Activated CD8-positive, alpha-beta T cell treated with anti-CD3 and anti-CD28 coated beads for 36 hours (primary cell): ENCODE data around the gene HYKK. TPM values are rescaled to one million over a fixed set of nuclear protein-coding genes. Genes with fewer than 3 reads are reported as not detected.

Experiments
- ATAC-seq: fragments of 200-7000 bp; cut with Tn5 transposase; one replicate; pipeline ENCODE4 v1.10.0; 2021; ENCODE audit warnings: mild to moderate bottlenecking, moderate library complexity
- CTCF ChIA-PET: fragments of 350-600 bp; sonication (Branson Sonifier 250); formaldehyde crosslinking; loops from one replicate; lab custom pipeline; 2021; ENCODE audit warnings: antibody characterized with exemption; lab: Charles Lee
- POLR2A ChIA-PET: fragments of 350-600 bp; sonication (Branson Sonifier 250); formaldehyde crosslinking; loops from one replicate; lab custom pipeline; 2021; ENCODE audit warnings: antibody characterized with exemption; lab: Charles Lee
- DNase-seq: peaks from one replicate; pipeline ENCODE4 v3.0.0-alpha.2; 2020
- H3K27ac Mint-ChIP-seq: one replicate; pipeline ENCODE4 v1.8.0; 2021; ENCODE audit warnings: mild to moderate bottlenecking, mixed read lengths
- H3K27me3 Mint-ChIP-seq: one replicate; pipeline ENCODE4 v1.8.0; 2021; ENCODE audit warnings: mixed read lengths
- H3K36me3 Mint-ChIP-seq: one replicate; pipeline ENCODE4 v1.8.0; 2021; ENCODE audit warnings: low read depth, mixed read lengths
- H3K4me1 Mint-ChIP-seq: one replicate; pipeline ENCODE4 v1.8.0; 2021; ENCODE audit warnings: low read depth, mixed read lengths
- H3K4me3 Mint-ChIP-seq: one replicate; pipeline ENCODE4 v1.8.0; 2021; ENCODE audit warnings: mild to moderate bottlenecking, moderate library complexity, mixed read lengths
- H3K9me3 Mint-ChIP-seq: one replicate; pipeline ENCODE4 v1.8.0; 2021; ENCODE audit warnings: mixed read lengths
- CTCF ChIP-seq: fragments of 200-600 bp; IDR thresholded peaks from one replicate; pipeline ENCODE4 v1.8.0; 2022; ENCODE audit warnings: antibody characterized with exemption, mild to moderate bottlenecking
- intact Hi-C: fragments of 100-400 bp; cut with micrococcal nuclease; formaldehyde crosslinking; loops from one replicate; pipeline ENCODE4 v1.10.0; 2022
- total RNA-seq, 2 experiments: library from RNA; stranded (reverse); gene quantifications; one replicate each; pipeline ENCODE4 v1.2.3, GENCODE V29; 2021

The HYKK gene
- total RNA-seq, 2 experiments from 2014 or later: 1.6 to 2.2 TPM

- ATAC-seq (no peak), DNase-seq (no peak)
- no peaks in the 10 kb centered on the region for H3K4me1 Mint-ChIP-seq
- ChIA-PET POLR2A (interaction anchor here (3.0 kb wide), 1 partner anchor 39 kb away, joined by 14 read pairs; the partner anchor contains the start of gene IREB2), CTCF (interaction anchor here (1.5 kb wide), 1 partner anchor 17 kb away, joined by 4 read pairs; no protein-coding TSS in a partner anchor)
- intact Hi-C loops: no loop called here
- H3K27me3 Mint-ChIP-seq: no peaks in the 10 kb centered on the region
- peaks cover 18% of the 10 kb centered on the region for H3K36me3 Mint-ChIP-seq
- no peak for TF ChIP-seq CTCF
- H3K9me3 Mint-ChIP-seq: no peaks in the 10 kb centered on the region
- no peak overlapping the region for H3K4me3 Mint-ChIP-seq
- H3K27ac Mint-ChIP-seq: no peak overlapping the region
These were observed 30.1 kb upstream of the HYKK start for GRCh38 chr15:78477295-78477694.

DNA sequence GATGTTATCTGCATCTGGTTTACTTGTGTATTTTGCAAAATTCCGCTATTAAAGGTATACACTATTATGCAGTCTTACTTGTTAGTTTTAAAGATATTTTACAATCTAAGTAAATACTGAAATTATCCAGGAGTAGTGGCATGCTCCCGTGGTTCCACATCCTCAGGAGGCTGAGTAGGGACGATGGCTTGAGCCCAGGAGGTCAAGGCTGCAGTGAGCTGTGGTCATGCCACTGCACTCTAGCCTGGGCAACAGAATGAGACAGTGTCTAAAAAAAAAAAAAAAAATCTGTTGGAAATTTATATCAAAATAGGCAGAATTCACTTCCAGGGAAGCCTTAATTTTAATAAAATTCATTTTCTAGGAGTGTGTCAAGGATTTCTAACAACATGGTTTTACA, 27.7 kb upstream of the HYKK start:
- ChIA-PET CTCF (interaction anchor here (0.8 kb wide), 1 partner anchor 22 kb away, joined by 3 read pairs; no protein-coding TSS in a partner anchor), POLR2A (no interaction called here)
- Mint-ChIP-seq H3K36me3 (peaks cover 27% of the 10 kb centered on the region), H3K4me3 (no peak overlapping the region), H3K4me1 (no peaks in the 10 kb centered on the region), H3K9me3 (no peaks in the 10 kb centered on the region), H3K27ac (no peak overlapping the region), H3K27me3 (no peaks in the 10 kb centered on the region)
- DNase-seq (no peak), ATAC-seq (no peak)
- TF ChIP-seq CTCF: no peak
- intact Hi-C loops: no loop called here

DNA sequence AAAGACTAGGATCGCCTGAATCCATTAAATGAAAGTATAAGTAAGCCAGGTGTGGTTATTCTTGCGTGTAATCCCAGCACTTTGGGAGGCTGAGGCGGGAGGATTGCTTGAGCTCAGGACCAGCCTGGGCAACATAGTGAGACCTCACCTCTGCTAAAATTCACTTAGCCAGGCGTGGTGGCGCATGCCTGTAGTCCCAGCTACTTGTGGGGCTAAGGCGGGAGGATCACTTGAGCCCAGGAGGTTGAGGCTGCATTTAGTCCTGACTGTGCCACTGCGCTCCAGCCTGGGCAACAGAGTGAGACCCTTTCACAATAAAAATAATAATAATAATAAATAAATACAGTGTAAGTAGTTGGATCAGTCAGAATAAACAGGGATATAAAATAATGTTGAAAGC, 25.5 kb upstream of the HYKK start:
- Mint-ChIP-seq H3K27ac (no peak overlapping the region), H3K27me3 (no peaks in the 10 kb centered on the region), H3K36me3 (peaks cover 39% of the 10 kb centered on the region), H3K4me3 (no peak overlapping the region), H3K4me1 (peaks cover 6% of the 10 kb centered on the region), H3K9me3 (no peaks in the 10 kb centered on the region)
- POLR2A ChIA-PET: interaction anchor here (0.6 kb wide), 1 partner anchor 491 kb away, joined by 3 read pairs; no protein-coding TSS in a partner anchor
- no peak for TF ChIP-seq CTCF
- CTCF ChIA-PET: interaction anchor here (1.0 to 3.7 kb wide), 4 partner anchors 9 to 173 kb away, joined by 5 to 10 read pairs (median 5); no protein-coding TSS in a partner anchor
- DNase-seq: no peak
- no peak for ATAC-seq
- intact Hi-C loops: no loop called here

DNA sequence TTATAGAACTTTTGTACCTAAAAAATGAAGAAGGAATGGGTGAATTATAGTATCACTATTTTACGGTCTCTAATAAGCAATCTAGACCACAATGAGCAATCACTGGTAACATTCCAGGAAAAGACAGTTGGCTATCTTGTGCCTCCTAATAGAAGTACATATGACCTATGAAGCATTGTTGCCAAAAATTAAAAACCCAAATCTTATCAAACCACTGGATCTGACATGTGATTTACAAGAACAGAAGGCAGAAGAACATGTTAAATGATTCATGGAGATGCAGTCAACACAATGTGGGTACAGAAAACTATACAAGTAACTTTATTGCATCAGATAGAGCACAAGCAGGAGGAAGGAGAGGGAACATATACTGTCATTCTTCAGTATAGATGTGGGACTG, 14.5 kb upstream of the HYKK start:
- peaks cover 4% of the 10 kb centered on the region for H3K4me1 Mint-ChIP-seq
- CTCF ChIA-PET: no interaction called here
- no peaks in the 10 kb centered on the region for H3K27me3 Mint-ChIP-seq
- peak overlapping the region; percentile 47 for H3K27ac Mint-ChIP-seq
- no peak for ATAC-seq
- DNase-seq: no peak
- H3K36me3 Mint-ChIP-seq: peaks cover 48% of the 10 kb centered on the region
- POLR2A ChIA-PET: no interaction called here
- H3K9me3 Mint-ChIP-seq: no peaks in the 10 kb centered on the region
- intact Hi-C loops: no loop called here
- H3K4me3 Mint-ChIP-seq: no peak overlapping the region
- TF ChIP-seq CTCF: no peak

DNA sequence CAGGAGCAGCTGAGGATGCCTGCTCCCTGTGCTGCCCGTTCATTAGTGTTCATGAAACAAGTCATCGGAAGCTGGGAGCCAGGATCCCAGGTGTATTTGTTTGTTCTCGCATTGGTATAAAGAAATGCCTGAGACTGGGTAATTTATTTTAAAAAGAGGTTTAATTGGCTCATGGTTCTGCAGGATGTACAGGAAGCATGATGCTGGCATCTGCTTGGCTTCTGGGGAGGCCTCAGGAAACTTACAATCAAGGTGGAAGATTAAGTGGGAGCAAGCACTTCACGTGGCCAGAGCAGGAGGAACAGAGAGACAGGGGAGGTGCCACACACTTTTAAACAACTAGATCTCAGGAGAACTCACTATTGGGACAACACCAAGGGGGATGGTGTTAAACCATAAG, 5.5 kb upstream of the HYKK start:
- peaks cover 3% of the 10 kb centered on the region for H3K4me1 Mint-ChIP-seq
- DNase-seq (no peak), ATAC-seq (no peak)
- peaks cover 3% of the 10 kb centered on the region for H3K9me3 Mint-ChIP-seq
- intact Hi-C loops: no loop called here
- H3K27me3 Mint-ChIP-seq: no peaks in the 10 kb centered on the region
- ChIA-PET CTCF (interaction anchor here (1.5 kb wide), 1 partner anchor 20 kb away, joined by 3 read pairs; no protein-coding TSS in a partner anchor), POLR2A (no interaction called here)
- H3K4me3 Mint-ChIP-seq: no peak overlapping the region
- H3K36me3 Mint-ChIP-seq: peaks cover 33% of the 10 kb centered on the region
- no peak for TF ChIP-seq CTCF
- no peak overlapping the region for H3K27ac Mint-ChIP-seq
